Measurements from ENCODE around the gene ARSB. TPM values are rescaled to one million over a fixed set of nuclear protein-coding genes. Genes with fewer than 3 reads are reported as not detected.

The ARSB gene
- total RNA-seq, 1 donor from 2014 or later, result 28.0 TPM

GRCh38 chr5:78811121-78811817, 173.8 kb downstream of the ARSB start:
- Mint-ChIP-seq H3K9me3 (no peaks in the 10 kb centered on the region), H3K4me1 (peaks cover 16% of the 10 kb centered on the region), H3K27me3 (ENCODE audit: low read depth) (no peaks in the 10 kb centered on the region), H3K36me3 (ENCODE audit: low read depth) (peaks cover 2% of the 10 kb centered on the region), H3K27ac (ENCODE audit: unreplicated experiment) (no peak overlapping the region), H3K4me3 (no peak overlapping the region)
- no peak for TF ChIP-seq CTCF (conservative IDR thresholded peaks at IDR 0.05)
- DNase-seq (ENCODE audit: low read depth, low spot score), result no peak

- Mint-ChIP-seq H3K4me3 (no peak overlapping the region), H3K27me3 (ENCODE audit: low read depth) (no peaks in the 10 kb centered on the region), H3K9me3 (no peaks in the 10 kb centered on the region), H3K36me3 (ENCODE audit: low read depth) (peaks cover 2% of the 10 kb centered on the region), H3K4me1 (peaks cover 16% of the 10 kb centered on the region), H3K27ac (ENCODE audit: unreplicated experiment) (no peak overlapping the region)
- TF ChIP-seq CTCF (conservative IDR thresholded peaks at IDR 0.05), result no peak
- DNase-seq (ENCODE audit: low read depth, low spot score), result no peak
These were observed 174.8 kb downstream of the ARSB start for GRCh38 chr5:78810098-78810920.

GRCh38 chr5:78809444-78809843, 175.7 kb downstream of the ARSB start:
- Mint-ChIP-seq H3K4me3 (no peak overlapping the region), H3K27ac (ENCODE audit: unreplicated experiment) (no peak overlapping the region), H3K9me3 (no peaks in the 10 kb centered on the region), H3K27me3 (ENCODE audit: low read depth) (no peaks in the 10 kb centered on the region), H3K4me1 (peaks cover 16% of the 10 kb centered on the region), H3K36me3 (ENCODE audit: low read depth) (peaks cover 2% of the 10 kb centered on the region)
- TF ChIP-seq CTCF (conservative IDR thresholded peaks at IDR 0.05), result no peak
- no peak for DNase-seq (ENCODE audit: low read depth, low spot score)

- Mint-ChIP-seq H3K36me3 (ENCODE audit: low read depth) (peaks cover 2% of the 10 kb centered on the region), H3K9me3 (no peaks in the 10 kb centered on the region), H3K4me3 (no peak overlapping the region), H3K27me3 (ENCODE audit: low read depth) (no peaks in the 10 kb centered on the region), H3K4me1 (peaks cover 16% of the 10 kb centered on the region), H3K27ac (ENCODE audit: unreplicated experiment) (no peak overlapping the region)
- TF ChIP-seq CTCF (conservative IDR thresholded peaks at IDR 0.05), result no peak
- DNase-seq (ENCODE audit: low read depth, low spot score), result no peak
These were observed 176.3 kb downstream of the ARSB start for GRCh38 chr5:78808818-78809217.

- H3K36me3 Mint-ChIP-seq (ENCODE audit: low read depth), result peaks cover 2% of the 10 kb centered on the region
- H3K4me3 Mint-ChIP-seq, result no peak overlapping the region
- no peak for DNase-seq (ENCODE audit: low read depth, low spot score)
- no peaks in the 10 kb centered on the region for H3K27me3 Mint-ChIP-seq (ENCODE audit: low read depth)
- peaks cover 16% of the 10 kb centered on the region for H3K4me1 Mint-ChIP-seq
- H3K9me3 Mint-ChIP-seq, result no peaks in the 10 kb centered on the region
- H3K27ac Mint-ChIP-seq (ENCODE audit: unreplicated experiment), result no peak overlapping the region
- TF ChIP-seq CTCF (conservative IDR thresholded peaks at IDR 0.05), result no peak
These were observed 176.7 kb downstream of the ARSB start for GRCh38 chr5:78808380-78808779.

Measured in neural crest cell (in vitro differentiated cells).